Ascending aorta (tissue), 2 donors: Measurements from ENCODE around the gene AP1S3. TPM values are rescaled to one million over a fixed set of nuclear protein-coding genes. Genes with fewer than 3 reads are reported as not detected.
A peak's percentile ranks its signal among the peaks of the same experiment; 100 is the strongest.
"Not testable (repeated sequence)": the region's sequence is repeated elsewhere in the genome, so short reads cannot be mapped to it uniquely, and the experiment has no call there.

Experiments used
- DNase-seq, 2 donors: peaks; one replicate each; pipeline ENCODE4 v3.0.0-alpha.2; 2019; ENCODE audit warnings: low spot score in 2 of 2
- H3K27ac ChIP-seq, 2 donors: fragments of 200-600 bp; sonication (generic); one replicate each; pipeline ENCODE4 v1.5.1; 2016 to 2017; ENCODE audit warnings: mild to moderate bottlenecking in 1 of 2
- H3K27me3 ChIP-seq: fragments of 200-600 bp; sonication (generic); one replicate; pipeline ENCODE4 v1.5.1; 2017
- H3K36me3 ChIP-seq, 2 donors: fragments of 200-600 bp; sonication (generic); one replicate each; pipeline ENCODE4 v1.5.1; 2016
- H3K4me1 ChIP-seq, 2 donors: fragments of 200-600 bp; sonication (generic); one replicate each; pipeline ENCODE4 v1.5.1; 2016 to 2017; ENCODE audit warnings: mild to moderate bottlenecking in 1 of 2
- H3K4me3 ChIP-seq, 2 donors: fragments of 200-600 bp; sonication (generic); one replicate each; pipeline ENCODE4 v1.5.1; 2016 to 2017; ENCODE audit warnings: mild to moderate bottlenecking in 1 of 2
- H3K9me3 ChIP-seq, 2 donors: fragments of 200-600 bp; sonication (generic); one replicate each; pipeline ENCODE4 v1.5.1; 2016
- CTCF ChIP-seq, 3 experiments: fragments of 200-600 bp in 2 of 3; fragments of 450-650 bp in 1 of 3; sonication (generic) in 2 of 3; IDR thresholded peaks; one replicate each; pipeline ENCODE4 v1.5.1; 2016 to 2019; ENCODE audit warnings: antibody characterized with exemption in 3 of 3, mild to moderate bottlenecking in 1 of 3, moderate library complexity in 1 of 3
- intact Hi-C: fragments of 100-400 bp; cut with DNase I; formaldehyde crosslinking; loops from one replicate; pipeline ENCODE4 v1.15.1; 2023
- total RNA-seq: library from RNA; depleted of rRNA; stranded (reverse); fragments of >200 nt; gene quantifications from one replicate; pipeline ENCODE4 v1.1.0, GENCODE V29; 2016

Gene AP1S3
- total RNA-seq, 1 donor from 2014 or later, result not detected

GRCh38 chr2:223764796-223765195 is 72.6 kb downstream of the AP1S3 start:
- Histone ChIP-seq H3K4me3 (no peak overlapping the region), H3K27ac (no peak overlapping the region), H3K36me3 (no peaks in the 10 kb centered on the region), H3K9me3 (no peaks in the 10 kb centered on the region), H3K4me1 (no peaks in the 10 kb centered on the region), H3K27me3 (no peaks in the 10 kb centered on the region)
- intact Hi-C loops, result no loop called here
- TF ChIP-seq CTCF (IDR thresholded peaks at IDR 0.05), result no peak
- no peak for DNase-seq

- Histone ChIP-seq H3K36me3 (no peaks in the 10 kb centered on the region), H3K9me3 (no peaks in the 10 kb centered on the region), H3K27me3 (no peaks in the 10 kb centered on the region), H3K4me1 (no peaks in the 10 kb centered on the region), H3K27ac (peak overlapping the region in 1 of 2 donors; percentile 24), H3K4me3 (no peak overlapping the region)
- no peak for TF ChIP-seq CTCF (IDR thresholded peaks at IDR 0.05)
- intact Hi-C loops, result no loop called here
- DNase-seq, result no peak
These were observed 74.5 kb downstream of the AP1S3 start for GRCh38 chr2:223762853-223763252.

GRCh38 chr2:223761746-223762145 is 75.6 kb downstream of the AP1S3 start:
- intact Hi-C loops, DNase-seq: not testable (repeated sequence)

GRCh38 chr2:223760838-223761502 is 76.4 kb downstream of the AP1S3 start:
- H3K27ac ChIP-seq, result no peak overlapping the region
- DNase-seq, result peak; percentile 37 to 67
- no peaks in the 10 kb centered on the region for H3K4me1 ChIP-seq
- H3K27me3 ChIP-seq, result no peaks in the 10 kb centered on the region
- H3K36me3 ChIP-seq, result no peaks in the 10 kb centered on the region
- intact Hi-C loops, result no loop called here
- TF ChIP-seq CTCF (IDR thresholded peaks at IDR 0.05), result no peak
- H3K9me3 ChIP-seq, result no peaks in the 10 kb centered on the region
- no peak overlapping the region for H3K4me3 ChIP-seq

More at GRCh38 chr2:223761746-223762145, 75.6 kb downstream of the AP1S3 start:
- H3K4me1 ChIP-seq, H3K36me3 ChIP-seq, H3K4me3 ChIP-seq, H3K9me3 ChIP-seq, H3K27ac ChIP-seq, H3K27me3 ChIP-seq: not testable (repeated sequence)

- H3K27ac ChIP-seq, result peak overlapping the region in 1 of 2 donors; percentile 7
- H3K36me3 ChIP-seq, result no peaks in the 10 kb centered on the region
- H3K9me3 ChIP-seq, result no peaks in the 10 kb centered on the region
- no peaks in the 10 kb centered on the region for H3K27me3 ChIP-seq
- no peaks in the 10 kb centered on the region for H3K4me1 ChIP-seq
- no peak for TF ChIP-seq CTCF (IDR thresholded peaks at IDR 0.05)
- H3K4me3 ChIP-seq, result no peak overlapping the region
- no peak for DNase-seq
- intact Hi-C loops, result no loop called here
These were observed 77.6 kb downstream of the AP1S3 start for GRCh38 chr2:223759569-223760430.
